ENCODE results near the gene TWNK.

DNA sequence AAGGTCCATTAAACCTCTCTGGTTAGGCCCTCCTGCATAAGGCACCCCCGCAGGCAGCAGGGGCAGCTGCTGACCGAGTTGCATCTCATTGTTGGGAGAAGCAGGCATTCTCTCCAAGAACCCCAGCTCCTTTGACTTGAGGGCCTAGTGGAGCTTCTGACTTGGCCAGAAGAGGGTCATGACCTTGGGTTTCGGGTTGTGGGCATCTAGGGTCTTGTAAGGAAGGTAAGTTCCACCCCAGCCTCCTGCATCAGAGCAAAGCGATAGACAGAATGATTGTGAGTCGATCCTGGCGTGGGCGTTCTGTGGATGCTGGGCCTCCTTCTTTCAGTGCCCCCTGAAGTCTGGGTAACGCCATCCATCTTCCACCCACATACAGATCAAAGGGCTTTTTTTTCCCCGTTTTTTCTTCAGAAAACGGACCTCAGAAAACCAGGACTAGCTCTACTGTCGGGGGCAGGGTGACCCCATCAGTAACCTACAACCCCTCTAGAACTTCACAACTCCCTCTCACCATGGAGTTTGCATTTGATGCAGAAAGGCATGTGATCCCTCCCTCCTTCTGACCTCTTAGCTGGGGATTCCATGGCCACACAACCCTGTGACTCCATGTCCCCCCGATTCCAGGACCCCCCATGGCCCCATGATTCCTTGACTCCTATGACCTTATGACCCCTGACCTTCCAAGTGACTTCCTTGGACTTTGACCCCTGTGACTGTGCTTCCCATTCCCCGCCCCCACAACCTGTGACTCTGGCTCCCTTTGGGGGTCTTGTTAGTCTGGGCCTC is 15.0 kb upstream of the TWNK start:
- TF ChIP-seq ZBTB48 (tag by site-specific recombination; IDR thresholded peaks at IDR 0.05) (no peak), YY2 (tag by site-specific recombination; IDR thresholded peaks at IDR 0.05) (no peak), ZNF132 (tag by site-specific recombination; IDR thresholded peaks at IDR 0.05; ENCODE audit: borderline replicate concordance) (no peak), ZBTB20 (tag by site-specific recombination; IDR thresholded peaks at IDR 0.05) (no peak), ZNF510 (tag by site-specific recombination; IDR thresholded peaks at IDR 0.05; ENCODE audit: insufficient replicate concordance) (no peak)
- TF ChIP-seq, protein P1, sequence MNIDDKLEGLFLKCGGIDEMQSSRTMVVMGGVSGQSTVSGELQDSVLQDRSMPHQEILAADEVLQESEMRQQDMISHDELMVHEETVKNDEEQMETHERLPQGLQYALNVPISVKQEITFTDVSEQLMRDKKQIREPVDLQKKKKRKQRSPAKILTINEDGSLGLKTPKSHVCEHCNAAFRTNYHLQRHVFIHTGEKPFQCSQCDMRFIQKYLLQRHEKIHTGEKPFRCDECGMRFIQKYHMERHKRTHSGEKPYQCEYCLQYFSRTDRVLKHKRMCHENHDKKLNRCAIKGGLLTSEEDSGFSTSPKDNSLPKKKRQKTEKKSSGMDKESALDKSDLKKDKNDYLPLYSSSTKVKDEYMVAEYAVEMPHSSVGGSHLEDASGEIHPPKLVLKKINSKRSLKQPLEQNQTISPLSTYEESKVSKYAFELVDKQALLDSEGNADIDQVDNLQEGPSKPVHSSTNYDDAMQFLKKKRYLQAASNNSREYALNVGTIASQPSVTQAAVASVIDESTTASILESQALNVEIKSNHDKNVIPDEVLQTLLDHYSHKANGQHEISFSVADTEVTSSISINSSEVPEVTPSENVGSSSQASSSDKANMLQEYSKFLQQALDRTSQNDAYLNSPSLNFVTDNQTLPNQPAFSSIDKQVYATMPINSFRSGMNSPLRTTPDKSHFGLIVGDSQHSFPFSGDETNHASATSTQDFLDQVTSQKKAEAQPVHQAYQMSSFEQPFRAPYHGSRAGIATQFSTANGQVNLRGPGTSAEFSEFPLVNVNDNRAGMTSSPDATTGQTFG (tag by site-specific recombination; IDR thresholded peaks at IDR 0.05; ENCODE audit: borderline replicate concordance): no peak
- TF ChIP-seq, protein P2, sequence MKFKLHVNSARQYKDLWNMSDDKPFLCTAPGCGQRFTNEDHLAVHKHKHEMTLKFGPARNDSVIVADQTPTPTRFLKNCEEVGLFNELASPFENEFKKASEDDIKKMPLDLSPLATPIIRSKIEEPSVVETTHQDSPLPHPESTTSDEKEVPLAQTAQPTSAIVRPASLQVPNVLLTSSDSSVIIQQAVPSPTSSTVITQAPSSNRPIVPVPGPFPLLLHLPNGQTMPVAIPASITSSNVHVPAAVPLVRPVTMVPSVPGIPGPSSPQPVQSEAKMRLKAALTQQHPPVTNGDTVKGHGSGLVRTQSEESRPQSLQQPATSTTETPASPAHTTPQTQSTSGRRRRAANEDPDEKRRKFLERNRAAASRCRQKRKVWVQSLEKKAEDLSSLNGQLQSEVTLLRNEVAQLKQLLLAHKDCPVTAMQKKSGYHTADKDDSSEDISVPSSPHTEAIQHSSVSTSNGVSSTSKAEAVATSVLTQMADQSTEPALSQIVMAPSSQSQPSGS (tag by site-specific recombination; IDR thresholded peaks at IDR 0.05; ENCODE audit: low read depth): no peak
- TF ChIP-seq, protein P3, sequence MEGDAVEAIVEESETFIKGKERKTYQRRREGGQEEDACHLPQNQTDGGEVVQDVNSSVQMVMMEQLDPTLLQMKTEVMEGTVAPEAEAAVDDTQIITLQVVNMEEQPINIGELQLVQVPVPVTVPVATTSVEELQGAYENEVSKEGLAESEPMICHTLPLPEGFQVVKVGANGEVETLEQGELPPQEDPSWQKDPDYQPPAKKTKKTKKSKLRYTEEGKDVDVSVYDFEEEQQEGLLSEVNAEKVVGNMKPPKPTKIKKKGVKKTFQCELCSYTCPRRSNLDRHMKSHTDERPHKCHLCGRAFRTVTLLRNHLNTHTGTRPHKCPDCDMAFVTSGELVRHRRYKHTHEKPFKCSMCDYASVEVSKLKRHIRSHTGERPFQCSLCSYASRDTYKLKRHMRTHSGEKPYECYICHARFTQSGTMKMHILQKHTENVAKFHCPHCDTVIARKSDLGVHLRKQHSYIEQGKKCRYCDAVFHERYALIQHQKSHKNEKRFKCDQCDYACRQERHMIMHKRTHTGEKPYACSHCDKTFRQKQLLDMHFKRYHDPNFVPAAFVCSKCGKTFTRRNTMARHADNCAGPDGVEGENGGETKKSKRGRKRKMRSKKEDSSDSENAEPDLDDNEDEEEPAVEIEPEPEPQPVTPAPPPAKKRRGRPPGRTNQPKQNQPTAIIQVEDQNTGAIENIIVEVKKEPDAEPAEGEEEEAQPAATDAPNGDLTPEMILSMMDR (tag by site-specific recombination; IDR thresholded peaks at IDR 0.05): no peak
